Measurements from ENCODE around the gene YWHAG.

YWHAG gene

GRCh38 chr7:76352193-76352592 is 6.6 kb downstream of the YWHAG start:
- Histone ChIP-seq H3K27ac (ENCODE audit: low read depth in 2 of 2, low read length in 2 of 2) (no peak overlapping the region), H3K9ac (ENCODE audit: low read depth in 1 of 2, low read length in 2 of 2) (no peak overlapping the region), H3K36me3 (ENCODE audit: control insufficient read depth in 2 of 2, insufficient read depth in 2 of 2, low read length in 2 of 2) (peaks cover 8 to 23% of the 10 kb centered on the region in 2 donors), H3K9me3 (ENCODE audit: control insufficient read depth in 2 of 2, low read length in 2 of 2) (no peaks in the 10 kb centered on the region), H3K27me3 (ENCODE audit: control insufficient read depth in 2 of 2, insufficient read depth in 2 of 2, low read length in 2 of 2) (no peaks in the 10 kb centered on the region), H3K4me1 (ENCODE audit: control insufficient read depth in 2 of 2, insufficient read depth in 2 of 2, low read length in 2 of 2) (peaks cover 9 to 10% of the 10 kb centered on the region in 2 donors), H3K4me3 (ENCODE audit: low read length in 2 of 2) (no peak overlapping the region)

GRCh38 chr7:76351372-76351771 is 7.4 kb downstream of the YWHAG start:
- Histone ChIP-seq H3K27ac (ENCODE audit: low read depth in 2 of 2, low read length in 2 of 2) (no peak overlapping the region), H3K4me3 (ENCODE audit: low read length in 2 of 2) (no peak overlapping the region), H3K36me3 (ENCODE audit: control insufficient read depth in 2 of 2, insufficient read depth in 2 of 2, low read length in 2 of 2) (peaks cover 10 to 31% of the 10 kb centered on the region in 2 donors), H3K9me3 (ENCODE audit: control insufficient read depth in 2 of 2, low read length in 2 of 2) (no peaks in the 10 kb centered on the region), H3K27me3 (ENCODE audit: control insufficient read depth in 2 of 2, insufficient read depth in 2 of 2, low read length in 2 of 2) (no peaks in the 10 kb centered on the region), H3K9ac (ENCODE audit: low read depth in 1 of 2, low read length in 2 of 2) (no peak overlapping the region), H3K4me1 (ENCODE audit: control insufficient read depth in 2 of 2, insufficient read depth in 2 of 2, low read length in 2 of 2) (peaks cover 11 to 15% of the 10 kb centered on the region in 2 donors)

- peaks cover 22 to 39% of the 10 kb centered on the region in 2 donors for H3K36me3 ChIP-seq (ENCODE audit: control insufficient read depth in 2 of 2, insufficient read depth in 2 of 2, low read length in 2 of 2)
- no peaks in the 10 kb centered on the region for H3K9me3 ChIP-seq (ENCODE audit: control insufficient read depth in 2 of 2, low read length in 2 of 2)
- H3K9ac ChIP-seq (ENCODE audit: low read depth in 1 of 2, low read length in 2 of 2) = no peak overlapping the region
- no peaks in the 10 kb centered on the region for H3K27me3 ChIP-seq (ENCODE audit: control insufficient read depth in 2 of 2, insufficient read depth in 2 of 2, low read length in 2 of 2)
- H3K27ac ChIP-seq (ENCODE audit: low read depth in 2 of 2, low read length in 2 of 2) = no peak overlapping the region
- no peak overlapping the region for H3K4me3 ChIP-seq (ENCODE audit: low read length in 2 of 2)
- peaks cover 13 to 19% of the 10 kb centered on the region in 2 donors for H3K4me1 ChIP-seq (ENCODE audit: control insufficient read depth in 2 of 2, insufficient read depth in 2 of 2, low read length in 2 of 2)
Measured at GRCh38 chr7:76349313-76349885, 9.4 kb downstream of the YWHAG start.

GRCh38 chr7:76347710-76348109 is 11.1 kb downstream of the YWHAG start:
- Histone ChIP-seq H3K27me3 (ENCODE audit: control insufficient read depth in 2 of 2, insufficient read depth in 2 of 2, low read length in 2 of 2) (no peaks in the 10 kb centered on the region), H3K9me3 (ENCODE audit: control insufficient read depth in 2 of 2, low read length in 2 of 2) (no peaks in the 10 kb centered on the region), H3K27ac (ENCODE audit: low read depth in 2 of 2, low read length in 2 of 2) (no peak overlapping the region), H3K4me3 (ENCODE audit: low read length in 2 of 2) (no peak overlapping the region), H3K36me3 (ENCODE audit: control insufficient read depth in 2 of 2, insufficient read depth in 2 of 2, low read length in 2 of 2) (peaks cover 28 to 52% of the 10 kb centered on the region in 2 donors), H3K4me1 (ENCODE audit: control insufficient read depth in 2 of 2, insufficient read depth in 2 of 2, low read length in 2 of 2) (peaks cover 13 to 19% of the 10 kb centered on the region in 2 donors), H3K9ac (ENCODE audit: low read depth in 1 of 2, low read length in 2 of 2) (no peak overlapping the region)

GRCh38 chr7:76346778-76347177 is 12.0 kb downstream of the YWHAG start:
- peak overlapping the region; percentile 77 to 84 for H3K27ac ChIP-seq (ENCODE audit: low read depth in 2 of 2, low read length in 2 of 2)
- peaks cover 28 to 52% of the 10 kb centered on the region in 2 donors for H3K36me3 ChIP-seq (ENCODE audit: control insufficient read depth in 2 of 2, insufficient read depth in 2 of 2, low read length in 2 of 2)
- peak overlapping the region in 1 of 2 donors; percentile 9 for H3K9ac ChIP-seq (ENCODE audit: low read depth in 1 of 2, low read length in 2 of 2)
- peak overlapping the region in 1 of 2 donors; percentile 43 for H3K4me3 ChIP-seq (ENCODE audit: low read length in 2 of 2)
- no peaks in the 10 kb centered on the region for H3K27me3 ChIP-seq (ENCODE audit: control insufficient read depth in 2 of 2, insufficient read depth in 2 of 2, low read length in 2 of 2)
- no peaks in the 10 kb centered on the region for H3K9me3 ChIP-seq (ENCODE audit: control insufficient read depth in 2 of 2, low read length in 2 of 2)
- H3K4me1 ChIP-seq (ENCODE audit: control insufficient read depth in 2 of 2, insufficient read depth in 2 of 2, low read length in 2 of 2) = peaks cover 8 to 19% of the 10 kb centered on the region in 2 donors

GRCh38 chr7:76346097-76346496 is 12.7 kb downstream of the YWHAG start:
- Histone ChIP-seq H3K27me3 (ENCODE audit: control insufficient read depth in 2 of 2, insufficient read depth in 2 of 2, low read length in 2 of 2) (no peaks in the 10 kb centered on the region), H3K9me3 (ENCODE audit: control insufficient read depth in 2 of 2, low read length in 2 of 2) (no peaks in the 10 kb centered on the region), H3K4me1 (ENCODE audit: control insufficient read depth in 2 of 2, insufficient read depth in 2 of 2, low read length in 2 of 2) (peaks cover 8 to 19% of the 10 kb centered on the region in 2 donors), H3K9ac (ENCODE audit: low read depth in 1 of 2, low read length in 2 of 2) (peak overlapping the region; percentile 9 to 26), H3K36me3 (ENCODE audit: control insufficient read depth in 2 of 2, insufficient read depth in 2 of 2, low read length in 2 of 2) (peaks cover 28 to 54% of the 10 kb centered on the region in 2 donors), H3K27ac (ENCODE audit: low read depth in 2 of 2, low read length in 2 of 2) (peak overlapping the region; percentile 77 to 84), H3K4me3 (ENCODE audit: low read length in 2 of 2) (peak overlapping the region in 1 of 2 donors; percentile 43)

- Histone ChIP-seq H3K4me1 (ENCODE audit: control insufficient read depth in 2 of 2, insufficient read depth in 2 of 2, low read length in 2 of 2) (peaks cover 8 to 19% of the 10 kb centered on the region in 2 donors), H3K4me3 (ENCODE audit: low read length in 2 of 2) (no peak overlapping the region), H3K36me3 (ENCODE audit: control insufficient read depth in 2 of 2, insufficient read depth in 2 of 2, low read length in 2 of 2) (peaks cover 25 to 40% of the 10 kb centered on the region in 2 donors), H3K9ac (ENCODE audit: low read depth in 1 of 2, low read length in 2 of 2) (no peak overlapping the region), H3K9me3 (ENCODE audit: control insufficient read depth in 2 of 2, low read length in 2 of 2) (no peaks in the 10 kb centered on the region), H3K27me3 (ENCODE audit: control insufficient read depth in 2 of 2, insufficient read depth in 2 of 2, low read length in 2 of 2) (no peaks in the 10 kb centered on the region), H3K27ac (ENCODE audit: low read depth in 2 of 2, low read length in 2 of 2) (no peak overlapping the region)
Measured at GRCh38 chr7:76343931-76344321, 14.9 kb downstream of the YWHAG start.

- H3K4me3 ChIP-seq (ENCODE audit: low read length in 2 of 2) = no peak overlapping the region
- no peak overlapping the region for H3K9ac ChIP-seq (ENCODE audit: low read depth in 1 of 2, low read length in 2 of 2)
- H3K9me3 ChIP-seq (ENCODE audit: control insufficient read depth in 2 of 2, low read length in 2 of 2) = no peaks in the 10 kb centered on the region
- H3K36me3 ChIP-seq (ENCODE audit: control insufficient read depth in 2 of 2, insufficient read depth in 2 of 2, low read length in 2 of 2) = peaks cover 25 to 40% of the 10 kb centered on the region in 2 donors
- H3K4me1 ChIP-seq (ENCODE audit: control insufficient read depth in 2 of 2, insufficient read depth in 2 of 2, low read length in 2 of 2) = peaks cover 8 to 19% of the 10 kb centered on the region in 2 donors
- no peak overlapping the region for H3K27ac ChIP-seq (ENCODE audit: low read depth in 2 of 2, low read length in 2 of 2)
- no peaks in the 10 kb centered on the region for H3K27me3 ChIP-seq (ENCODE audit: control insufficient read depth in 2 of 2, insufficient read depth in 2 of 2, low read length in 2 of 2)
Measured at GRCh38 chr7:76343294-76343930, 15.4 kb downstream of the YWHAG start.

- H3K9ac ChIP-seq (ENCODE audit: low read depth in 1 of 2, low read length in 2 of 2) = no peak overlapping the region
- peaks cover 23 to 35% of the 10 kb centered on the region in 2 donors for H3K36me3 ChIP-seq (ENCODE audit: control insufficient read depth in 2 of 2, insufficient read depth in 2 of 2, low read length in 2 of 2)
- no peak overlapping the region for H3K4me3 ChIP-seq (ENCODE audit: low read length in 2 of 2)
- no peaks in the 10 kb centered on the region for H3K9me3 ChIP-seq (ENCODE audit: control insufficient read depth in 2 of 2, low read length in 2 of 2)
- H3K27me3 ChIP-seq (ENCODE audit: control insufficient read depth in 2 of 2, insufficient read depth in 2 of 2, low read length in 2 of 2) = no peaks in the 10 kb centered on the region
- peaks cover 8 to 19% of the 10 kb centered on the region in 2 donors for H3K4me1 ChIP-seq (ENCODE audit: control insufficient read depth in 2 of 2, insufficient read depth in 2 of 2, low read length in 2 of 2)
- H3K27ac ChIP-seq (ENCODE audit: low read depth in 2 of 2, low read length in 2 of 2) = no peak overlapping the region
Measured at GRCh38 chr7:76342222-76342621, 16.6 kb downstream of the YWHAG start.

GRCh38 chr7:76340617-76341131 is 18.1 kb downstream of the YWHAG start:
- peaks cover 16 to 22% of the 10 kb centered on the region in 2 donors for H3K36me3 ChIP-seq (ENCODE audit: control insufficient read depth in 2 of 2, insufficient read depth in 2 of 2, low read length in 2 of 2)
- no peak overlapping the region for H3K9ac ChIP-seq (ENCODE audit: low read depth in 1 of 2, low read length in 2 of 2)
- H3K4me1 ChIP-seq (ENCODE audit: control insufficient read depth in 2 of 2, insufficient read depth in 2 of 2, low read length in 2 of 2) = peaks cover 0 to 4% of the 10 kb centered on the region in 2 donors
- H3K27ac ChIP-seq (ENCODE audit: low read depth in 2 of 2, low read length in 2 of 2) = no peak overlapping the region
- H3K9me3 ChIP-seq (ENCODE audit: control insufficient read depth in 2 of 2, low read length in 2 of 2) = no peaks in the 10 kb centered on the region
- no peaks in the 10 kb centered on the region for H3K27me3 ChIP-seq (ENCODE audit: control insufficient read depth in 2 of 2, insufficient read depth in 2 of 2, low read length in 2 of 2)
- H3K4me3 ChIP-seq (ENCODE audit: low read length in 2 of 2) = no peak overlapping the region
